GM18520 (cell line): ENCODE measurements around the gene GNL1.
"Not testable (repeated sequence)": the region's sequence is repeated elsewhere in the genome, so short reads cannot be mapped to it uniquely, and the experiment has no call there.

Experiments
- ATAC-seq: cut with Tn5 transposase; IDR thresholded peaks from one replicate; pipeline ENCODE4 v1.9.1; 2021; ENCODE audit not compliant: unreplicated experiment

Gene GNL1

DNA sequence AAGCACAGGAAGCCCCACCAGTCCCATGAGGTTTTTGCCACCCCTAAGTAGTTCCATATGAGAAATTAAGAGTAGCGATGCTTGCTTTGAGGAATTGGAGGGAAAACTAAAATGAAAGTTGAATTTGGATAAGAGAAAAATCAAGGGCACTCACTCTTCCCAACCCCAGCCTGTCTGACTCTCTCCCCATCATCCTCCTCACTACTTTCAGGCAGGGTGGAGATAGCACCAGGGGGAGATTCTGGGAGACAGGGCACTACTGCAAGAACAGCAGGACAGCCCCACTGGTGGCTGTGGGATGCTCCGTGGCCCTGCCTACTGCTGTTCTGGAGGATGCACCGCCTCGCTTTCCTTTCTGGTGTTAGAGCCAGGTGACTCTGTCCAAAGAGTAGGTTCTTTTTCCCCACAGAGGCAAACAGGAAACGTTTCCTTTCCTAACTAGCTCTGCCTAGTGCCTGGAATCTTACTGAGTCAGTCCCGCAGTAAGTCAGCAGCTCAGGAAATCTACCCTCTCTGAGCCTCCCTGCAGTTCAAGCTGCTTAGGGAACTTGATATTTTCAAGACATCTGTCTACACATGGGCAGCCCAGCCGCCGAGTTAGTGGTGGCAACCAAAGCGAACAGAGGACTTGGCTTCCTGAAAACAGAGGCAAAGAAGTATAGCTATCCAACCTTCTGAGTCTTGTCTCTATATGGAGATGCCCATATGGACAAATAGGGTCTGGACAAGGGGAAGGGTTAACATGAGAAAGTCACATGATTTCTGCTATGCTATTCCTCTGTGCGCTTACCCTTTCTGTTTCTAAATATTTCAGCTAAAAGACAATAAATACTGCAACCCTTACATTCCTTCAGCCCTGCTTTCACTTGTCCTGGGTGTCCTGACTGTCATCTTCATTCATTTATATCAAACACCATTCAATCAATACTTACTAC, 55.6 kb downstream of the GNL1 start:
- ATAC-seq, result no peak

DNA sequence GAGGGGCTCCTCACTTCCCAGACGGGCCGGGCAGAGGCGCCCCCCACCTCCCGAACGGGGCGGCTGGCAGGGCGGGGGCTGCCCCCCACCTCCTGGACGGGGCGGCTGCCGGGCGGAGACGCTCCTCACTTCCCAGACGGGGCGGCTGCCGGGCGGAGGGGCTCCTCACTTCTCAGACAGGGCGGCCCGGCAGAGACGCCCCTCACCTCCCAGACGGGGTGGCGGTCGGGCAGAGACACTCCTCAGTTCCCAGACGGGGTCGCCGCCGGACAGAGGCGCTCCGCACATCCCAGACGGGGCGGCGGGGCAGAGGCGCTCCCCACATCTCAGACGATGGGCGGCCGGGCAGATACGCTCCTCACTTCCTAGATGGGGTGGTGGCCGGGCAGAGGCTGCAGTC, 57.6 kb downstream of the GNL1 start:
- not testable (repeated sequence) for ATAC-seq

DNA sequence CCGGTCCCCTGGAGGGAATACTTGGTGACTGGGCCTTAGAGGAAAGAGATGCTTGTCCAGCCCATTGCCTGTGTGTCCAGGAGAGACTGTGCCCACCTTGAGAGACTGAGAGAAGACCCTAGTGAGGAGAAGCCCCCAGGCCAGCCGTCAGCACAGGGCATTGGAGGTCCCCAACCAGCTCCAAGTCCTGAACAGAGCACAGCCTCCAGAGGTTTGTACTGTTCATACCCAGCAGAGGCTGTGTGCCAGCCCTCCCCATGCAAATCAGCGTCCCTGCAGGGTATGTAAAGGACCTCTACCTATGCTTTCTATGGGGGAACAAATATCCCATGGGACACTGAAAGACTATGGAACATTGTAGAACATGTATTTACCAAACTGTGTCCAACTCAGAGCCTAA, 58.6 kb downstream of the GNL1 start:
- ATAC-seq, result no peak

DNA sequence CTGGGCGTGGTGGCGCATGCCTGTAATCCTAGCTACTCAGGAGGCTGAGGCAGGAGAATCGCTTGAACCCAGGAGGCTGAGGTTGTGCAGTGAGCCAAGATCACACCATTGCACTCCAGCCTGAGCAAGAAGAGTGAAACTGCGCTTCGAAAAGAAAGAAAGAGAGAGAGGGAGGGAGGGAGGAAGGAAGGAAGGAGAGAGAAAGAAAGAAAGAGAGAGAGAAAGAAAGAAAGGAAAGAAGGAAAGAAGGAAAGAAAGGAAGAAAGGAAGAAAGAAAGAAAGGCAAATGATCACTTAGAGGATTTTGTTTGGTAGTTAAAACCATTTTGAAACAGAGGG, 59.1 kb downstream of the GNL1 start:
- not testable (repeated sequence) for ATAC-seq

DNA sequence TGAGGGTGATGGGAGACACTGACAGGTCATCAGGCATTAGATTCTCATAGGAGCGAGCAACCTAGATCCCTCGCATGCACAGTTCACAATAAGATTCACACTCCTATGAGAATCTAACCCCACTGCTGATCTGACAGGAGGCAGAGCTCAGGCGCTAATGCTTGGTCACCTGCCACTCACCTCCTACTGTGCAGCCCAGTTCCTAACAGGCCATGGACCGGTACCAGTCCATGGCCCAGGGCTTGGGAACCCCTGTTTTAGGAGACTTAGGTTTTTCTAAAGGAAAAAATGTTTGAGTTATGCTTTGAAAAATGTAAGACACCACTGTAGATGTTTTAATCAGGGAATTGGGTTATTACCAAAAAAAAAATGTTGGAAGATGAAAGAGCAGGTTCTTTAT, 60.3 kb downstream of the GNL1 start:
- no peak for ATAC-seq

DNA sequence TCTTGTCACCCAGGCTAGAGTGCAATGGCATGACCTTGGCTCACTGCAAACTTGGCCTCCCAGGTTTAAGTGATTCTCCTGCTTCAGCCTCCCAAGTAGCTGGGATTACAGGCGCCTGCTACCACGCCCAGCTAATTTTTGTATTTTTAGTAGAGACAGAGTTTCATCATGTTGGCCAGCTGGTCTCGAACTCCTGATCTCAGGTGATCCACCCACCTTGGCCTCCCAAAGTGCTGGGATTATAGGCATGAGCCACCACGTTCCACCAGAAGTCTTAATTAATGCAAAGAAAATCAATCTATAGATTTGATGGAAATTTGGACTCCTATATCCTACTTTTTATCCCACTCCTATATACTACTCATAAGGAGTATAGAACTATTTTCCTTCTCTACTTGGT, 61.2 kb downstream of the GNL1 start:
- ATAC-seq, result not testable (repeated sequence)

DNA sequence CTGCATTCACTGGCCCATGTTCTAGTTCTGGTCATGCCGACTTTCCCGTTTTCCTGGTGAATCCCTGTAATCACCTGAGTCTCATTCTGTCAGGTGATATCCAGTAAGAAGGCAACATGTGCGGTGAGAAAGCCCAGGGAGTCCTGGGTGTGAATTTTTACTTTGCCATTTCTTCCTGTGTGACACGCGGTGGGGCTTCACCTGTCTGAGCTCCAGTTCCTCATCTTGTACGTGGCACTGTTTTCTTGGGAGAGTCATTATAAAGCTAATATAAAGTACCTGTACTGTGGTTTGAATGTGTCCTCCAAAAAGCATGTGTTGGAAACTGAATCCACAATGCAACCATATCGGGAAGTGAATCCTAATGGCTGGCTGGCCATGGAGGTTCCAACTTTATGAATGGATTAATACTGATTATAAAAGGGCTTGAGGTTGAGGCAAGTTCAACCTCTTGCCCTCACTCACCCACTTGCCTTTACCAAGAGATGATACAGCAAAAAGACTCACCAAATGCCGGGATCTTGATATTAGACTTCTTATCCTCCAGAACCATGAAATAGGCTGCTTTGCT, 61.9 kb downstream of the GNL1 start:
- ATAC-seq, result no peak

DNA sequence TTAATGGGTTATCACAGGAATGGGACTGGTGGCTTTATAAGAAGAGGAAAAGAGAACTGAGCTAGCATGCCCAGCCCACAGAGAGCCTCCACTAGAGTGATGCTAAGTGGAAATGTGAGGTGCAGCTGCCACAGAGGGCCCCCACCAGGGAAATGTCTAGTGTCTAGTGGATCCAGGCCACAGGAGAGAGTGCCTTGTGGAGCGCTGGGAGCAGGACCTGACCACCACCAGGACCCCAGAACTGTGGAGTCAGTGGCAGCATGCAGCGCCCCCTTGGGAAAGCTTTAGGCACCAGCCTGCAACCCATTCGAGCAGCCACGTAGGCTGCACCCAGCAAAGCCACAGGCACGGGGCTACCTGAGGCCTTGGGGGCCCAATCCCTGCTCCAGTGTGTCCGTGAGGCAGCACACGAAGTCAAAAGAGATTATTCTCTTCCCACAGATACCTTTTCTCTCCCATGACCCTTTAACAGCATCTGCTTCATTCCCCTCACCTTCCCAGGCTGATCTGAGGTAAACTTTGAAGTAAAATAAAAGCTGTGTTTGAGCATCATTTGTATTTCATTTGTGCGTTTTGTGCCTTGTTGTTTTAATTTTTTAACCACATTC, 62.5 kb downstream of the GNL1 start:
- ATAC-seq, result no peak

DNA sequence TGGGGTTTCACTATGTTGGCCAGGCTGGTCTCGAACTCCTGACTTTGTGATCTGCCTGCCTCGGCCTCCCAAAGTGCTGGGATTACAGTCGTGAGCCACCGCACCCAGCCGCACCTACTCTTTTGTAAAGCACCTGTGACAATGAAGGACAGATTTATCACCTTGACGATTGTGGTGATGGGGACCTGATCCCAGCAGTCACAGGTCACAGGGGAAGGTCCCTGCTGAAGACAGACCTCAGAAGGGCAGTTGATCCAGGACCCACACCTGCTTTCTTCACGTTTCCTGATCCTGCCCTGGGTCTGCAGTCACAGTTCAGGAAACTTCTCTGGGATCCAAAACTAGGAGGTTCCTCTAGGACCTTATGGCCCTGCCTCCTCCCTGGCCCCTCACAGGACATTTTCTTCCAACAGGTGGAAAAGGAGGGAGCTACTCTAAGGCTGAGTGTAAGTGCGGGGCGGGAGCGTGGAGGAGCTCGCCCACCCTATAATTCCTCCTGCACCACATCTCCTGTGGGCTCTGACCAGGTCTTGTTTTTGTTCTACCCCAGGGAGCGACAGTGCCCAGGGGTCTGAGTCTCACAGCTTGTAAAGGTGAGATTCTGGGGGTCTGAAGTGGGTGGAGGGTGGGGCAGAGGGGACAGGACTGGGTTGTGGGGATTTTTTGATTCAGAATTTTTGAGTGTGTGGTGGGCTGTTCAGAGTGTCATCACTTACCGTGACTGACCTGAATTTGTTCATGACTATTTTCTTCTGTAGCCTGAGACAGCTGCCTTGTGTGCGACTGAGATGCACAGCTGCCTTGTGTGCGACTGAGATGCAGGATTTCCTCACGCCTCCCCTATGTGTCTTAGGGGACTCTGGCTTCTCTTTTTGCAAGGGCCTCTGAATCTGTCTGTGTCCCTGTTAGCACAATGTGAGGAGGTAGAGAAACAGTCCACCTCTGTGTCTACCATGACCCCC, 64.0 kb downstream of the GNL1 start:
- ATAC-seq, result no peak
